GM12801 (cell line): ENCODE measurements around the gene ALKBH5.

ENCODE experiments used
- TF ChIP-seq, protein P1 (sequence below): IDR thresholded peaks from one replicate; pipeline ENCODE4 v1.5.1; 2011; ENCODE audit warnings: control low read depth; ENCODE audit not compliant: insufficient read length; ENCODE audit errors: extremely low read depth

ALKBH5 gene

DNA sequence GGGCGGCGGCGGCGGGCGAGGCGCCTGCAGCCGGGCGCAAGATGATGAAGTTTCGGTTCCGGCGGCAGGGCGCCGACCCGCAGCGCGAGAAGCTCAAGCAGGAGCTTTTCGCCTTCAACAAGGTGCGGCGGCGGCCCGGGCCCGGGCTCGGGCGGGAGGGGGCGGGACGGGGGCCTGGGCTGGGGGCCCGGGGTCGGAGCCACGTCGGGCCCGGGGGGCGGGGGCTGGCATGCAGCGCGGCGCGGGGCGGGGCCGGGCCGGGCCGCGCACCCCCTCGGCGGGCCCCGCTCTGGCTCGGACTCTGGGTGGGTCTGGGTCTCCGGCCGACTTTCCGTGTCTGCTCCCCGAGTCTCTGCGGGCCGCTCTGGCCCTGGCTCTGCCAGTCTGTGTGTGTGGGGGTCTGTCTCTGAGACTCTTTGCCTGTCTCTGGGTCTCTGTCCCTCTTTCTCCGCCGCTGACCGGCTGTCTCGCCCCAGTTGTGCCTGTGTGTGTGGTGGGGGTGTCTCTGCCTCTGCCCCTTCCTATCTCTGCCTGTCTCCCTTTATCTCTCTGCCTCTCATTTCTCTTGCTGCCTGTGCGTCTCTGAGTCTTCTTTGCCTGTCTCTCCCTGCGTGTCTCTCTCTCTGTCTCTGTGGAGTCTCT, 42.1 kb downstream of the ALKBH5 start:
- TF ChIP-seq, protein P1, sequence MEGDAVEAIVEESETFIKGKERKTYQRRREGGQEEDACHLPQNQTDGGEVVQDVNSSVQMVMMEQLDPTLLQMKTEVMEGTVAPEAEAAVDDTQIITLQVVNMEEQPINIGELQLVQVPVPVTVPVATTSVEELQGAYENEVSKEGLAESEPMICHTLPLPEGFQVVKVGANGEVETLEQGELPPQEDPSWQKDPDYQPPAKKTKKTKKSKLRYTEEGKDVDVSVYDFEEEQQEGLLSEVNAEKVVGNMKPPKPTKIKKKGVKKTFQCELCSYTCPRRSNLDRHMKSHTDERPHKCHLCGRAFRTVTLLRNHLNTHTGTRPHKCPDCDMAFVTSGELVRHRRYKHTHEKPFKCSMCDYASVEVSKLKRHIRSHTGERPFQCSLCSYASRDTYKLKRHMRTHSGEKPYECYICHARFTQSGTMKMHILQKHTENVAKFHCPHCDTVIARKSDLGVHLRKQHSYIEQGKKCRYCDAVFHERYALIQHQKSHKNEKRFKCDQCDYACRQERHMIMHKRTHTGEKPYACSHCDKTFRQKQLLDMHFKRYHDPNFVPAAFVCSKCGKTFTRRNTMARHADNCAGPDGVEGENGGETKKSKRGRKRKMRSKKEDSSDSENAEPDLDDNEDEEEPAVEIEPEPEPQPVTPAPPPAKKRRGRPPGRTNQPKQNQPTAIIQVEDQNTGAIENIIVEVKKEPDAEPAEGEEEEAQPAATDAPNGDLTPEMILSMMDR = no peak

DNA sequence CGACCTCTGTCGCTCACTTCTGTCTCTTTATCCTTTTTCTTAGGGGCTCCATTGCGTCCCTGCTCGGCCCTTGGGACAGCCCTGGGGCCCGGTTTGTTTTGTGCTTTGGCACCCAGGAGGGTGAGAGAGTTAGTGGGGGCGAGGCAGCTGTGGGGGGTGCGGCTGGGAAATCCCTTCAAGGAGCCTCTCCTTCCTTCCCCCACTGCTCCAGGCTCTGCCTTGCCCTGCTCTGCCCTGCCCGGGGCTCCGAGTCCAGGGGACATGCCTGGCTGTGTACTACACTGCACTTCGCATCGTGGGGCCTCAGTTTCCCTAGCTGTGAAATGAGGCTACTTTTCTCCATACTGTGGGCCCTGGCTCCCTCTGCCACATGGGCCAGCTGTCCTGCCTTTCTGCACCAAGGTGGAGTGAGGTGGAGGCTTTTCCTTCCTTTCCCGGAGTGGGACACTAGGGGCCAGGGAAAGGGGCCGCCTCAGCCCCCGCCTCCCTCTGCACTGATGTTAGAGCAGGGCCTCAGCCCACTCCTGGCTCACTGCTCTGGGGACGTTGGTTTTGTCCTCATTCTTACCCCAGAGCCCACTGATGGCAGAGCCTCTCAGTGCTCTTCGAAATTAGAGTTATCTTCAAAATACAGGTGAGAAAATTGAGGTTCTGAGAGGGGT, 42.8 kb downstream of the ALKBH5 start:
- TF ChIP-seq, protein P1 = no peak

DNA sequence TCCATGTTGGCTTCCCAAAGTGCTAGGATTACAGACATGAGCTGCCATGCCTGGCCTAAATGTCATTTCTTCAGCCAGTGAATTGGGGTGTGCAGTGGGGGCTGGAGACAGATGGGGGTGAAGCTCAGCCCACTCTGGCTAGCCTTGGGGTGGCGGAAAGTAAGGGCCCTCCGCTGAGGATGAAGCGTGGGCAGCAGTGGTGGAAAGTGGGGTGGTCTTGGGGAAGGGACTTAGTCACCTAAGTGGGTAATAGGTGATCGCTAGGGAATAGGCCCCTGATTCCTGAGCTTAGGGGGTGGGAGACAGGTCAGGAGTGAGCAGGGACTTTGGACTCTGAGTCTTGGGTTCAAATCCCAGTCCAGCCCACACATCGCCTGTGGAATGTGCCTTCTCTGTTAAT, 44.0 kb downstream of the ALKBH5 start:
- TF ChIP-seq, protein P1 = no peak

DNA sequence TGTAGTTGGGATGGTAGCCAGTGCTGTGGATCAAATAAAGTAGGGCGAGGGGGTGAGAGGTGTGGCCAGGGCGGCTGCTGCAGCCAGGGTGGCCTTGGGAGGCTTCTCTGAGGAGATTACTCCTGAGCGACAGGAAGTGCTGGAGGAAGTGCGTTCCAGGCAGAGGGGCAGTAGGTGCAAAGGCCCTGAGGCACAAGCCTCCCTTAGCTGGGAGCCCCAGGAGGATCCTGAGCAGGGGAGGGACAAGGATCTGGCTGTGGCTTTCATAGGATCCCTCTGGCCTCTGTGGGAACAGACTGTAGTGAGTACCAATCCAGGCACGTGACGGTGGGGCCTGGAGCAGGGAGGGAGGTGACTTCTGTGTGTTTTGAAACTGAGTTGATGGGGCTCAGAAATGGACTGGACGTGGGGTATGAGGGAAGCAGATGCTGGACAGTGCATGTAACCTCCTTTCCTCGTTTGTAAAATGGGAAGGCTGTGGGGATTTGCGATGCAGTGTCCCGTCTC, 44.6 kb downstream of the ALKBH5 start:
- TF ChIP-seq, protein P1 = no peak

DNA sequence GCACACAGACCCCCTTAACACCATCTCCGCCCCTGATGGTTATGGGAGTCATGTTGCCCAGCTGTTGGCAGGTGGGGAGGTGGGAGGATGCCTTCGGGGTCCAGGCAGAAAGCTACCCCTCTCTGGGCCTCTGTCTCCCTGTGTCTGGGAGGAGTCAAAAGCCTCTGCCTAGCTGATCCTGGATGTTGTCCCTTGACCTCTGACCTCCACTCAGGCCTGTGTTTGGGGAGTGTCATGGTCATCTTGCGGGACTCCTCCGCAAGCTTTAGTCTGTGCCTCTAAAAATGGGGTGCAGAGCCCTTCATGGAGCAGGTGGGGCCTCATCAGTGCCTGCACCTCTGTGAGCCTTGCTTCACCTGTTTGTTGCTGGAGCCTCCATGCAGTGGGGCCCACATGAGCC, 45.6 kb downstream of the ALKBH5 start:
- TF ChIP-seq, protein P1 = no peak

DNA sequence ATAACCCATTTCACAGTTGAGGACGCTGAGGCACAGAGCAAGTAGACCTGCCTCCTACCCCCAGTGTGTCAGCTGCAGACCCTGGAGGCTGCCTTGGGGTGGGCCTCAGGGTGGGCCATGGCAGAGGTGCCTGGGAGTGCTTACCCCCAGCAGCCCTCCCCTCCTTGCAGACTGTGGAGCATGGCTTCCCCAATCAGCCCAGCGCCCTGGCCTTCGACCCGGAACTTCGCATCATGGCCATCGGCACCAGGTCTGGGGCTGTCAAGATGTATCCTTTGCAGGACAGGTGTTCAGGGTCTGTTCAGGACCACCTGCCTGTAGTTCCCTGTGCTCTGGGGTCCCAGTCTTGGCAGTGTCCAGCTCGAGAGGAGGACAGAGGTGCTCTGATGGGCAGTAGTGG, 46.1 kb downstream of the ALKBH5 start:
- TF ChIP-seq, protein P1 = no peak

DNA sequence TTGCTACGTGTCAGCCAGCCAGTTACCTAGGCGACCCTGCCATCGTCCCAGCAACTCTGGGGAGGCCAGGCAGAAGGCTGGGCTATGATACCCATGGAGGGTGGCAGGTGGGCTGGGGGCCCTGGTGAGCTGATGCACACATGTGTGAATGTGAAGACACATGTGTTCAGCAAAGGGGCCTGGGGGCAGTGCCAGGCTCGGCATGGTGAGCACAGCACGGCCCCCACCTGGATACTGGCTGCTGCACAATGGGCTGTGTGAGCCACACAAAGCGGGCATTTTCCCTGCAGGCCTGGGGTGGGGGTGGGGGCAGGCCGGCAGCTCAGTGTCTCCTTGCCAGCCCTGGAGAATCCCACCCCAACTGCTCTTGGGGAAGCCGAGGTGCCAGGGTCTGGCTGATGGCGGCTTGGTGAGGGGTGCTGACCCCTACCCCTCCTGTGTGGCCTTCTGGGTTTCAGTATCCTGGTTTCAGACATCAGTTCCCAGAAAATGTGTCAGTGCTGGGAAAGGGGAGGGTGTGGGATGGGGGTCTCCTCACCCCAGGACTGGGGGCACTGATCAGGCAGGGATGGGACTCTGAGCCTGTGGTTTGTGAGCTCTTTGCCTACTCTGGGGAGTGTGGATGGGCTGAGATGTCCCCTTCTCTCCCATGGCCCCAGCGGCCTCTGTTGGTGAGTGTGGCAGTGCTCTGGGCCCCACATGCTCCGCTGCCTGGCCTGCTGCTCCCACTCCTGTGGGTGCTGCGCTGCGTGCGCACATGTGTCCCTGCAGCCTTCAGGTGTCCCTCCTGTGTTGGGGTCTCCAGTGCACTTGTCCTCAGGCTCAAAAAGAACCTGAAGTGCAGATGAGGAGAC, 46.9 kb downstream of the ALKBH5 start:
- TF ChIP-seq, protein P1 = no peak
